ENCODE data around the gene FGF13. TPM values are rescaled to one million over a fixed set of nuclear protein-coding genes. Genes with fewer than 3 reads are reported as not detected.

FGF13 gene
- total and polyA plus RNA-seq, 2 donors (not counting 3 experiments of a cell fraction or from before 2014, with no cell fraction given), result 0.07 to 0.20 TPM

DNA sequence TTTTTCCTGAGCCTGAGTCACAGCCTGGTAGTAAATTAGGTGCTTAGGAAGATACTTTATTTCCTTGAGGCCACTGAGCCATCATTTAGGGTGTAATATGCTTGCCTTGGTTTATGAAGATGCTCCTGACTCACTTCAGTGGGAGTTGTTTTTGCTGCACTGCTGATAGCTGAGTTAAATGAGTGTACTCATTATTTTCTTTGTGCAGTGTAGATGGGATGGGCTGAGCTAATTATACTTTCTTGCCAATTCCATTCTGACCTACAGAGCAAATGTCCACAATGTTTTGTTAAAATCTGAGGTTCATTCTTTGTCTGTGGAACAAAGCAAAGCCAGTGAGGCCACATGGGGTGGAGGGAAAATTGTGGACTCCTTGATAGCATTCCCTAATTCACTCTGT is 60.0 kb downstream of the FGF13 start:
- TF ChIP-seq MYC (IDR thresholded peaks at IDR 0.05; ENCODE audit: low read depth, low read length), result no peak
- no peak for TF ChIP-seq FOS (IDR thresholded peaks at IDR 0.05; ENCODE audit: borderline replicate concordance, insufficient read depth, low read length)
- TF ChIP-seq POLR2AphosphoS5 (IDR thresholded peaks at IDR 0.05; ENCODE audit: insufficient read depth, low read depth, low read length), result no peak
- no peaks in the 10 kb centered on the region for H3K4me1 ChIP-seq (ENCODE audit: control insufficient read depth, extremely low read depth, insufficient read depth, low read length)
- no peak overlapping the region for H3K27ac ChIP-seq (ENCODE audit: insufficient read depth, low read depth, low read length)
- H3K36me3 ChIP-seq (ENCODE audit: control insufficient read depth in 2 of 2, extremely low read depth in 1 of 2, insufficient read depth in 2 of 2, low read length in 2 of 2), result no peaks in the 10 kb centered on the region
- intact Hi-C loops (cut with micrococcal nuclease), result no loop called here
- no peaks in the 10 kb centered on the region for H3K27me3 ChIP-seq (ENCODE audit: control insufficient read depth in 2 of 2, insufficient read depth in 2 of 2, low read length in 2 of 2)
- no peaks in the 10 kb centered on the region for H3K9me1 ChIP-seq (replicated peaks; ENCODE audit: control insufficient read depth, extremely low read depth, insufficient read depth, low read length)
- H3K4me2 ChIP-seq (ENCODE audit: insufficient read depth, low read length), result no peak overlapping the region
- dilution Hi-C loops (cut with MboI; ENCODE audit: extremely low pct_ligation_motif_present, low sequenced_read_pairs), result no loop called here
- H3K4me3 ChIP-seq (replicated peaks in 1 of 3; ENCODE audit: insufficient read depth in 1 of 3, low read depth in 1 of 3, low read length in 3 of 3), result no peak overlapping the region
- no peaks in the 10 kb centered on the region for H4K20me1 ChIP-seq (replicated peaks; ENCODE audit: control insufficient read depth, extremely low read depth, insufficient read depth, low read length)
- H3K9me3 ChIP-seq (replicated peaks; ENCODE audit: control insufficient read depth, insufficient read depth, low read length), result no peaks in the 10 kb centered on the region
- CTCF ChIA-PET, result no interaction called here
- no peak overlapping the region for H2AFZ ChIP-seq (ENCODE audit: low read depth, low read length)
- H3K9ac ChIP-seq (replicated peaks; ENCODE audit: extremely low read depth, insufficient read depth, low read length), result no peak overlapping the region
- H3K79me2 ChIP-seq (ENCODE audit: control insufficient read depth, insufficient read depth, low read length), result no peaks in the 10 kb centered on the region
- BruUV-seq (replicated peaks), result no TSS peak
- DNase-seq (ENCODE audit: low read depth, low spot score), result no peak
- no peak for FAIRE-seq
- POLR2A ChIA-PET, result no interaction called here

DNA sequence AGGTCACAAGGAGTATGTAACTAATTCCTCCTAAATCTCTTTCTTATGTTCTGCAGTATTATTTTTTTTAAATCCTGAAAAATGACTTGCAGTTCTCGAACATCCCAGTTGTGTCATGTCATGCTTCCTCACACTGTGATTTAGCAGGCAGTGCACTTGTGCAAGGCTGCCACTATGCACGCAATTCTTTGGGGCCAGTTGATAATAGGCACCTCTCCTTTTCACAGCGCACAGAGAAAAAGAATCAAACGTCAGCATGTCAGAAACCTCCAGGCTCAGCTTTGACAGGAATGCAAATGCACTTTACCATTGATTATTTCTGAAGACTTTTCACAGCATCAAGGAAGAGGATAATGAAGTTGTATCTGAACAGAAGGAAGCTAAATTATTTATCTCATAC is 62.9 kb downstream of the FGF13 start:
- Histone ChIP-seq H3K9me3 (replicated peaks; ENCODE audit: control insufficient read depth, insufficient read depth, low read length) (no peaks in the 10 kb centered on the region), H3K79me2 (ENCODE audit: control insufficient read depth, insufficient read depth, low read length) (no peaks in the 10 kb centered on the region), H3K9ac (replicated peaks; ENCODE audit: extremely low read depth, insufficient read depth, low read length) (no peak overlapping the region), H3K27ac (ENCODE audit: insufficient read depth, low read depth, low read length) (no peak overlapping the region), H3K27me3 (ENCODE audit: control insufficient read depth in 2 of 2, insufficient read depth in 2 of 2, low read length in 2 of 2) (no peaks in the 10 kb centered on the region), H3K36me3 (ENCODE audit: control insufficient read depth in 2 of 2, extremely low read depth in 1 of 2, insufficient read depth in 2 of 2, low read length in 2 of 2) (no peaks in the 10 kb centered on the region), H3K4me2 (ENCODE audit: insufficient read depth, low read length) (no peak overlapping the region), H3K9me1 (replicated peaks; ENCODE audit: control insufficient read depth, extremely low read depth, insufficient read depth, low read length) (no peaks in the 10 kb centered on the region), H3K4me3 (replicated peaks in 1 of 3; ENCODE audit: insufficient read depth in 1 of 3, low read depth in 1 of 3, low read length in 3 of 3) (no peak overlapping the region), H4K20me1 (replicated peaks; ENCODE audit: control insufficient read depth, extremely low read depth, insufficient read depth, low read length) (no peaks in the 10 kb centered on the region), H2AFZ (ENCODE audit: low read depth, low read length) (no peak overlapping the region), H3K4me1 (ENCODE audit: control insufficient read depth, extremely low read depth, insufficient read depth, low read length) (no peaks in the 10 kb centered on the region)
- ChIA-PET POLR2A (no interaction called here), CTCF (no interaction called here)
- dilution Hi-C loops (cut with MboI; ENCODE audit: extremely low pct_ligation_motif_present, low sequenced_read_pairs), result no loop called here
- DNase-seq (ENCODE audit: low read depth, low spot score) (no peak), FAIRE-seq (no peak)
- intact Hi-C loops (cut with micrococcal nuclease), result no loop called here
- TF ChIP-seq, protein P1, sequence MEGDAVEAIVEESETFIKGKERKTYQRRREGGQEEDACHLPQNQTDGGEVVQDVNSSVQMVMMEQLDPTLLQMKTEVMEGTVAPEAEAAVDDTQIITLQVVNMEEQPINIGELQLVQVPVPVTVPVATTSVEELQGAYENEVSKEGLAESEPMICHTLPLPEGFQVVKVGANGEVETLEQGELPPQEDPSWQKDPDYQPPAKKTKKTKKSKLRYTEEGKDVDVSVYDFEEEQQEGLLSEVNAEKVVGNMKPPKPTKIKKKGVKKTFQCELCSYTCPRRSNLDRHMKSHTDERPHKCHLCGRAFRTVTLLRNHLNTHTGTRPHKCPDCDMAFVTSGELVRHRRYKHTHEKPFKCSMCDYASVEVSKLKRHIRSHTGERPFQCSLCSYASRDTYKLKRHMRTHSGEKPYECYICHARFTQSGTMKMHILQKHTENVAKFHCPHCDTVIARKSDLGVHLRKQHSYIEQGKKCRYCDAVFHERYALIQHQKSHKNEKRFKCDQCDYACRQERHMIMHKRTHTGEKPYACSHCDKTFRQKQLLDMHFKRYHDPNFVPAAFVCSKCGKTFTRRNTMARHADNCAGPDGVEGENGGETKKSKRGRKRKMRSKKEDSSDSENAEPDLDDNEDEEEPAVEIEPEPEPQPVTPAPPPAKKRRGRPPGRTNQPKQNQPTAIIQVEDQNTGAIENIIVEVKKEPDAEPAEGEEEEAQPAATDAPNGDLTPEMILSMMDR (IDR thresholded peaks at IDR 0.05; ENCODE audit: extremely low read depth in 1 of 2, insufficient read depth in 1 of 2, low read depth in 1 of 2, low read length in 2 of 2), result no peak
- TF ChIP-seq, protein P2, sequence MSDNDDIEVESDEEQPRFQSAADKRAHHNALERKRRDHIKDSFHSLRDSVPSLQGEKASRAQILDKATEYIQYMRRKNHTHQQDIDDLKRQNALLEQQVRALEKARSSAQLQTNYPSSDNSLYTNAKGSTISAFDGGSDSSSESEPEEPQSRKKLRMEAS (IDR thresholded peaks at IDR 0.05; ENCODE audit: insufficient read depth, insufficient read length), result no peak
- TF ChIP-seq EZH2 (IDR thresholded peaks at IDR 0.05; ENCODE audit: borderline replicate concordance, low read depth, low read length, severe bottlenecking) (no peak), POLR2A (IDR thresholded peaks at IDR 0.05; ENCODE audit: low read depth, low read length) (no peak), GATA2 (IDR thresholded peaks at IDR 0.05; ENCODE audit: insufficient read depth, insufficient read length, low read depth, low read length) (no peak), JUN (IDR thresholded peaks at IDR 0.05; ENCODE audit: borderline replicate concordance, insufficient read depth, insufficient read length, low read depth) (no peak), FOS (IDR thresholded peaks at IDR 0.05; ENCODE audit: borderline replicate concordance, insufficient read depth, low read length) (no peak), MYC (IDR thresholded peaks at IDR 0.05; ENCODE audit: low read depth, low read length) (no peak), POLR2AphosphoS5 (IDR thresholded peaks at IDR 0.05; ENCODE audit: insufficient read depth, low read depth, low read length) (no peak)
- no TSS peak for BruUV-seq (replicated peaks)
